Activated CD8-positive, alpha-beta T cell treated with anti-CD3 and anti-CD28 coated beads for 36 hours (primary cell): ENCODE results near the gene QRSL1. TPM values are rescaled to one million over a fixed set of nuclear protein-coding genes. Genes with fewer than 3 reads are reported as not detected.

Source experiments
- ATAC-seq: fragments of 200-7000 bp; cut with Tn5 transposase; one replicate; pipeline ENCODE4 v1.10.0; 2021; ENCODE audit warnings: mild to moderate bottlenecking, moderate library complexity
- CTCF ChIA-PET: fragments of 350-600 bp; sonication (Branson Sonifier 250); formaldehyde crosslinking; loops from one replicate; lab custom pipeline; 2021; ENCODE audit warnings: antibody characterized with exemption; lab: Charles Lee
- POLR2A ChIA-PET: fragments of 350-600 bp; sonication (Branson Sonifier 250); formaldehyde crosslinking; loops from one replicate; lab custom pipeline; 2021; ENCODE audit warnings: antibody characterized with exemption; lab: Charles Lee
- DNase-seq: peaks from one replicate; pipeline ENCODE4 v3.0.0-alpha.2; 2020
- H3K27ac Mint-ChIP-seq: one replicate; pipeline ENCODE4 v1.8.0; 2021; ENCODE audit warnings: mild to moderate bottlenecking, mixed read lengths
- H3K27me3 Mint-ChIP-seq: one replicate; pipeline ENCODE4 v1.8.0; 2021; ENCODE audit warnings: mixed read lengths
- H3K36me3 Mint-ChIP-seq: one replicate; pipeline ENCODE4 v1.8.0; 2021; ENCODE audit warnings: low read depth, mixed read lengths
- H3K4me1 Mint-ChIP-seq: one replicate; pipeline ENCODE4 v1.8.0; 2021; ENCODE audit warnings: low read depth, mixed read lengths
- H3K4me3 Mint-ChIP-seq: one replicate; pipeline ENCODE4 v1.8.0; 2021; ENCODE audit warnings: mild to moderate bottlenecking, moderate library complexity, mixed read lengths
- H3K9me3 Mint-ChIP-seq: one replicate; pipeline ENCODE4 v1.8.0; 2021; ENCODE audit warnings: mixed read lengths
- CTCF ChIP-seq: fragments of 200-600 bp; IDR thresholded peaks from one replicate; pipeline ENCODE4 v1.8.0; 2022; ENCODE audit warnings: antibody characterized with exemption, mild to moderate bottlenecking
- intact Hi-C: fragments of 100-400 bp; cut with micrococcal nuclease; formaldehyde crosslinking; loops from one replicate; pipeline ENCODE4 v1.10.0; 2022
- total RNA-seq, 2 experiments: library from RNA; stranded (reverse); gene quantifications; one replicate each; pipeline ENCODE4 v1.2.3, GENCODE V29; 2021

QRSL1 gene
- total RNA-seq, 2 experiments from 2014 or later, result 16.6 to 20.8 TPM

- ATAC-seq, result no peak
- no peaks in the 10 kb centered on the region for H3K4me1 Mint-ChIP-seq
- TF ChIP-seq CTCF, result no peak
- H3K36me3 Mint-ChIP-seq, result peaks cover 6% of the 10 kb centered on the region
- ChIA-PET POLR2A (interaction anchor here (0.6 kb wide), 1 partner anchor 1029 kb away, joined by 3 read pairs; no protein-coding TSS in a partner anchor), CTCF (interaction anchor here (1.5 kb wide), 1 partner anchor 309 kb away, joined by 3 read pairs; no protein-coding TSS in a partner anchor)
- no peak overlapping the region for H3K27ac Mint-ChIP-seq
- intact Hi-C loops, result no loop called here
- no peak for DNase-seq
- H3K4me3 Mint-ChIP-seq, result no peak overlapping the region
- no peaks in the 10 kb centered on the region for H3K9me3 Mint-ChIP-seq
- H3K27me3 Mint-ChIP-seq, result no peaks in the 10 kb centered on the region
These were observed 40.9 kb downstream of the QRSL1 start for GRCh38 chr6:106670236-106670635.

- no peak overlapping the region for H3K4me3 Mint-ChIP-seq
- H3K9me3 Mint-ChIP-seq, result no peaks in the 10 kb centered on the region
- H3K27me3 Mint-ChIP-seq, result no peaks in the 10 kb centered on the region
- intact Hi-C loops, result no loop called here
- POLR2A ChIA-PET, result no interaction called here
- TF ChIP-seq CTCF, result no peak
- H3K36me3 Mint-ChIP-seq, result no peaks in the 10 kb centered on the region
- no peak overlapping the region for H3K27ac Mint-ChIP-seq
- DNase-seq (no peak), ATAC-seq (no peak)
- H3K4me1 Mint-ChIP-seq, result no peaks in the 10 kb centered on the region
- CTCF ChIA-PET, result no interaction called here
These were observed 42.3 kb downstream of the QRSL1 start for GRCh38 chr6:106671651-106672050.

GRCh38 chr6:106674541-106675229 lies 45.3 kb downstream of the QRSL1 start:
- H3K27ac Mint-ChIP-seq, result no peak overlapping the region
- H3K4me3 Mint-ChIP-seq, result no peak overlapping the region
- CTCF ChIA-PET, result no interaction called here
- POLR2A ChIA-PET, result no interaction called here
- H3K4me1 Mint-ChIP-seq, result no peaks in the 10 kb centered on the region
- H3K9me3 Mint-ChIP-seq, result no peaks in the 10 kb centered on the region
- DNase-seq (no peak), ATAC-seq (no peak)
- H3K36me3 Mint-ChIP-seq, result no peaks in the 10 kb centered on the region
- intact Hi-C loops, result no loop called here
- no peak for TF ChIP-seq CTCF
- H3K27me3 Mint-ChIP-seq, result no peaks in the 10 kb centered on the region

GRCh38 chr6:106677282-106677681 lies 47.9 kb downstream of the QRSL1 start:
- DNase-seq (no peak), ATAC-seq (no peak)
- no peaks in the 10 kb centered on the region for H3K36me3 Mint-ChIP-seq
- CTCF ChIA-PET, result no interaction called here
- H3K4me1 Mint-ChIP-seq, result no peaks in the 10 kb centered on the region
- no peak for TF ChIP-seq CTCF
- H3K27ac Mint-ChIP-seq, result no peak overlapping the region
- no peaks in the 10 kb centered on the region for H3K9me3 Mint-ChIP-seq
- H3K4me3 Mint-ChIP-seq, result no peak overlapping the region
- intact Hi-C loops, result no loop called here
- no peaks in the 10 kb centered on the region for H3K27me3 Mint-ChIP-seq
- POLR2A ChIA-PET, result no interaction called here

GRCh38 chr6:106684011-106684410 lies 54.6 kb downstream of the QRSL1 start:
- Mint-ChIP-seq H3K9me3 (no peaks in the 10 kb centered on the region), H3K27me3 (no peaks in the 10 kb centered on the region), H3K27ac (no peak overlapping the region), H3K36me3 (no peaks in the 10 kb centered on the region), H3K4me3 (no peak overlapping the region), H3K4me1 (no peaks in the 10 kb centered on the region)
- ChIA-PET POLR2A (interaction anchor here (1.0 kb wide), 1 partner anchor 199 kb away, joined by 3 read pairs; no protein-coding TSS in a partner anchor), CTCF (no interaction called here)
- DNase-seq (no peak), ATAC-seq (no peak)
- intact Hi-C loops, result no loop called here
- no peak for TF ChIP-seq CTCF
